Keratinocyte (primary cell): ENCODE measurements around the gene C11orf24. TPM values are rescaled to one million over a fixed set of nuclear protein-coding genes. Genes with fewer than 3 reads are reported as not detected.

Source experiments
- DNase-seq: peaks from one replicate; pipeline ENCODE4 v3.0.0-alpha.2; 2011; ENCODE audit warnings: low read depth, missing footprints, low spot score
- FAIRE-seq: peaks from 2 replicates; lab custom pipeline; 2011; peaks lifted over from hg19 to GRCh38; lab: Jason Lieb, UNC
- H2AFZ ChIP-seq: 2 replicates; pipeline ENCODE4 v1.6.0; 2012; ENCODE audit warnings: low read length, control low read depth, inconsistent platforms; ENCODE audit not compliant: control insufficient read depth
- H3K27ac ChIP-seq: 2 replicates; pipeline ENCODE4 v1.5.1; 2011; ENCODE audit warnings: low read length; ENCODE audit not compliant: control insufficient read depth, insufficient read depth
- H3K27me3 ChIP-seq: 3 replicates; pipeline ENCODE4 v1.6.0; 2011; ENCODE audit warnings: low read length; ENCODE audit not compliant: control insufficient read depth, insufficient read depth; ENCODE audit errors: extremely low read depth
- H3K36me3 ChIP-seq, 2 experiments: 2 replicates in 1 of 2; 3 replicates in 1 of 2; pipeline ENCODE4 v1.5.1; 2011; ENCODE audit warnings: low read length in 2 of 2, mild to moderate bottlenecking in 1 of 2; ENCODE audit not compliant: control insufficient read depth in 2 of 2, insufficient read depth in 2 of 2; ENCODE audit errors: extremely low read depth in 1 of 2
- H3K4me1 ChIP-seq: 3 replicates; pipeline ENCODE4 v1.5.1; 2011; ENCODE audit warnings: low read length; ENCODE audit not compliant: control insufficient read depth, insufficient read depth; ENCODE audit errors: extremely low read depth
- H3K4me2 ChIP-seq: 3 replicates; pipeline ENCODE4 v1.6.0; 2011; ENCODE audit warnings: low read depth, low read length; ENCODE audit not compliant: control insufficient read depth, insufficient read depth; ENCODE audit errors: extremely low read depth
- H3K4me3 ChIP-seq, 3 experiments: fragments of 200-600 bp in 1 of 3; sonication (generic) in 1 of 3; 2 replicates in 2 of 3; 3 replicates in 1 of 3; pipeline ENCODE4 v1.5.1; 2011 to 2016; ENCODE audit warnings: low read length in 3 of 3, mild to moderate bottlenecking in 3 of 3, control low read depth in 2 of 3, inconsistent platforms in 1 of 3, low read depth in 1 of 3, mixed read lengths in 1 of 3, mixed run types in 1 of 3, moderate library complexity in 1 of 3; ENCODE audit not compliant: control insufficient read depth in 2 of 3, insufficient read depth in 2 of 3; ENCODE audit errors: extremely low read depth in 1 of 3
- H3K79me2 ChIP-seq: 2 replicates; pipeline ENCODE4 v1.6.0; 2012; ENCODE audit warnings: low read length; ENCODE audit not compliant: control insufficient read depth, insufficient read depth
- H3K9ac ChIP-seq: 3 replicates; pipeline ENCODE4 v1.6.0; 2011; ENCODE audit warnings: low read length; ENCODE audit not compliant: control insufficient read depth, insufficient read depth; ENCODE audit errors: extremely low read depth
- H3K9me1 ChIP-seq: 3 replicates; pipeline ENCODE4 v1.6.0; 2011; ENCODE audit warnings: low read length; ENCODE audit not compliant: control insufficient read depth, insufficient read depth; ENCODE audit errors: extremely low read depth
- H3K9me3 ChIP-seq: 2 replicates; pipeline ENCODE4 v1.5.1; 2012; ENCODE audit warnings: low read depth, low read length; ENCODE audit not compliant: control insufficient read depth
- H4K20me1 ChIP-seq: 3 replicates; pipeline ENCODE4 v1.6.0; 2011; ENCODE audit warnings: low read length; ENCODE audit not compliant: control insufficient read depth, insufficient read depth; ENCODE audit errors: extremely low read depth
- CTCF ChIP-seq, 3 experiments: IDR thresholded peaks in 1 of 3; conservative IDR thresholded peaks in 1 of 3; optimal IDR thresholded peaks in 1 of 3; 2 replicates in 2 of 3; 3 replicates in 1 of 3; pipeline versions ENCODE3 to v1.5.1; 2011; ENCODE audit warnings: low read length in 3 of 3, mild to moderate bottlenecking in 3 of 3, moderate library complexity in 2 of 3, control low read depth in 1 of 3, inconsistent platforms in 1 of 3; ENCODE audit not compliant: insufficient read depth in 2 of 3; ENCODE audit errors: extremely low read depth in 1 of 3
- EZH2 ChIP-seq: IDR thresholded peaks from one replicate; pipeline ENCODE4 v1.6.1; 2012; ENCODE audit warnings: inconsistent platforms, mild to moderate bottlenecking, low read length, moderate library complexity
- dilution Hi-C: fragments of 300-500 bp; cut with MboI; formaldehyde crosslinking; loops from one replicate; pipeline ENCODE4 v1.7.0; 2020; ENCODE audit warnings: low sequenced_read_pairs; ENCODE audit not compliant: extremely low pct_ligation_motif_present
- polyA plus RNA-seq, 5 experiments: library from polyadenylated mRNA; depleted of rRNA in 3 of 5; stranded (reverse) in 3 of 5; stranded (forward) in 1 of 5; unstranded in 1 of 5; fragments of >200 nt; gene quantifications; 1 replicate in 1 of 5; 2 replicates in 3 of 5; 3 replicates in 1 of 5; pipeline versions ENCODE4 v1.2.1 to v1.2.3, GENCODE V29; 2011 to 2012; ENCODE audit warnings: missing spikeins in 2 of 5, low read depth in 1 of 5, low replicate concordance in 1 of 5

The C11orf24 gene
- polyA plus RNA-seq, 1 donor (not counting 4 experiments of a cell fraction or from before 2014, with no cell fraction given): 28.4 TPM

- TF ChIP-seq CTCF (optimal IDR thresholded peaks at IDR 0.05 in 1 of 3, IDR thresholded peaks at IDR 0.05 in 1 of 3, conservative IDR thresholded peaks at IDR 0.05 in 1 of 3; ENCODE audit: extremely low read depth in 1 of 3, insufficient read depth in 2 of 3, low read length in 3 of 3): no peak
- TF ChIP-seq EZH2: no peak
- no peak overlapping the region for H3K4me2 ChIP-seq
- no peak overlapping the region for H3K9ac ChIP-seq
- no peak for FAIRE-seq
- peaks cover 12% of the 10 kb centered on the region for H3K27me3 ChIP-seq
- no peak overlapping the region for H3K27ac ChIP-seq
- H2AFZ ChIP-seq: no peak overlapping the region
- no peak for DNase-seq
- no peaks in the 10 kb centered on the region for H3K36me3 ChIP-seq
- no peak overlapping the region for H3K4me3 ChIP-seq
- dilution Hi-C loops: no loop called here
- no peaks in the 10 kb centered on the region for H3K4me1 ChIP-seq
- H3K9me1 ChIP-seq: no peaks in the 10 kb centered on the region
- H3K9me3 ChIP-seq: peaks cover 3% of the 10 kb centered on the region
- no peaks in the 10 kb centered on the region for H4K20me1 ChIP-seq
- H3K79me2 ChIP-seq: no peaks in the 10 kb centered on the region
Observed at GRCh38 chr11:68303083-68303482, 31.3 kb upstream of the C11orf24 start.

GRCh38 chr11:68302670-68303069, 30.9 kb upstream of the C11orf24 start:
- Histone ChIP-seq H3K27ac (no peak overlapping the region), H3K9ac (no peak overlapping the region), H3K27me3 (peaks cover 15% of the 10 kb centered on the region), H2AFZ (no peak overlapping the region), H3K9me3 (peaks cover 3% of the 10 kb centered on the region), H3K4me3 (no peak overlapping the region), H3K9me1 (no peaks in the 10 kb centered on the region), H4K20me1 (no peaks in the 10 kb centered on the region), H3K36me3 (no peaks in the 10 kb centered on the region), H3K79me2 (no peaks in the 10 kb centered on the region), H3K4me2 (no peak overlapping the region), H3K4me1 (no peaks in the 10 kb centered on the region)
- TF ChIP-seq EZH2 (no peak), CTCF (optimal IDR thresholded peaks at IDR 0.05 in 1 of 3, IDR thresholded peaks at IDR 0.05 in 1 of 3, conservative IDR thresholded peaks at IDR 0.05 in 1 of 3; ENCODE audit: extremely low read depth in 1 of 3, insufficient read depth in 2 of 3, low read length in 3 of 3) (no peak)
- DNase-seq (no peak), FAIRE-seq (no peak)
- dilution Hi-C loops: no loop called here
